DOHH2 (cell line): Measurements from ENCODE around the gene RARG.

ENCODE experiments used
- H3F3A ChIP-seq: fragments of 200-600 bp; sonication (generic), shearing (Covaris generic); 2 replicates; pipeline ENCODE4 v1.6.0; 2016; ENCODE audit warnings: antibody characterized with exemption, mild to moderate bottlenecking; ENCODE audit not compliant: control insufficient read depth, insufficient read depth
- H3K27ac ChIP-seq: fragments of 200-600 bp; sonication (generic); 2 replicates; pipeline ENCODE4 v1.5.1; 2014; ENCODE audit warnings: low read depth, mild to moderate bottlenecking, low read length, moderate library complexity
- H3K27me3 ChIP-seq: fragments of 200-600 bp; sonication (generic); 2 replicates; pipeline ENCODE4 v1.6.1; 2014; ENCODE audit warnings: mild to moderate bottlenecking, low read length, mixed read lengths; ENCODE audit not compliant: control insufficient read depth
- H3K36me3 ChIP-seq: fragments of 200-600 bp; sonication (generic); 2 replicates; pipeline ENCODE4 v1.6.1; 2014; ENCODE audit warnings: mild to moderate bottlenecking, low read length, moderate library complexity, mixed read lengths; ENCODE audit not compliant: control insufficient read depth
- H3K4me1 ChIP-seq: fragments of 200-600 bp; sonication (generic); 2 replicates; pipeline ENCODE4 v1.6.1; 2014; ENCODE audit warnings: mild to moderate bottlenecking, low read length, mixed read lengths; ENCODE audit not compliant: control insufficient read depth
- H3K4me2 ChIP-seq: fragments of 200-600 bp; sonication (generic); 2 replicates; pipeline ENCODE4 v1.6.0; 2014; ENCODE audit warnings: mild to moderate bottlenecking, low read length, moderate library complexity
- H3K4me3 ChIP-seq: fragments of 200-600 bp; sonication (generic); 2 replicates; pipeline ENCODE4 v1.5.1; 2014; ENCODE audit warnings: mild to moderate bottlenecking, low read length, mixed read lengths
- H3K79me2 ChIP-seq: fragments of 200-600 bp; sonication (generic); 2 replicates; pipeline ENCODE4 v1.6.1; 2014; ENCODE audit warnings: mild to moderate bottlenecking, low read length, mixed read lengths; ENCODE audit not compliant: control insufficient read depth
- H3K9me2 ChIP-seq: fragments of 200-600 bp; sonication (generic); replicated peaks from 2 replicates; pipeline ENCODE4 v1.6.1; 2014; ENCODE audit warnings: mild to moderate bottlenecking, low read length, mixed read lengths; ENCODE audit not compliant: control insufficient read depth
- H3K9me3 ChIP-seq: fragments of 200-600 bp; sonication (generic); 2 replicates; pipeline ENCODE4 v1.6.1; 2014; ENCODE audit warnings: antibody characterized with exemption, low read length, mixed read lengths; ENCODE audit not compliant: control insufficient read depth, insufficient read depth
- H4K20me1 ChIP-seq: fragments of 200-600 bp; sonication (generic); 2 replicates; pipeline ENCODE4 v1.6.0; 2014; ENCODE audit warnings: low read depth, mild to moderate bottlenecking, antibody characterized with exemption, low read length, moderate library complexity; ENCODE audit not compliant: control insufficient read depth, insufficient read depth
- CTCF ChIP-seq: fragments of 200-600 bp; sonication (generic); IDR thresholded peaks from one replicate; pipeline ENCODE4 v1.5.1; 2014; ENCODE audit warnings: antibody characterized with exemption, mild to moderate bottlenecking, low read depth, low read length; ENCODE audit not compliant: poor library complexity, severe bottlenecking
- EZH2phosphoT487 ChIP-seq: fragments of 200-600 bp; sonication (generic); IDR thresholded peaks from 2 replicates; pipeline ENCODE4 v1.6.1; 2017; ENCODE audit warnings: borderline replicate concordance, mild to moderate bottlenecking, antibody characterized with exemption, low read length, moderate library complexity, mixed read lengths

Gene RARG

GRCh38 chr12:53171725-53172329 lies 60.2 kb downstream of the RARG start:
- Histone ChIP-seq H4K20me1 (no peaks in the 10 kb centered on the region), H3K4me2 (no peak overlapping the region), H3F3A (no peaks in the 10 kb centered on the region), H3K4me3 (no peak overlapping the region), H3K9me2 (no peaks in the 10 kb centered on the region), H3K27ac (no peak overlapping the region), H3K27me3 (no peaks in the 10 kb centered on the region), H3K9me3 (no peaks in the 10 kb centered on the region), H3K79me2 (no peaks in the 10 kb centered on the region), H3K36me3 (no peaks in the 10 kb centered on the region), H3K4me1 (no peaks in the 10 kb centered on the region)
- TF ChIP-seq CTCF (no peak), EZH2phosphoT487 (no peak)

DNA sequence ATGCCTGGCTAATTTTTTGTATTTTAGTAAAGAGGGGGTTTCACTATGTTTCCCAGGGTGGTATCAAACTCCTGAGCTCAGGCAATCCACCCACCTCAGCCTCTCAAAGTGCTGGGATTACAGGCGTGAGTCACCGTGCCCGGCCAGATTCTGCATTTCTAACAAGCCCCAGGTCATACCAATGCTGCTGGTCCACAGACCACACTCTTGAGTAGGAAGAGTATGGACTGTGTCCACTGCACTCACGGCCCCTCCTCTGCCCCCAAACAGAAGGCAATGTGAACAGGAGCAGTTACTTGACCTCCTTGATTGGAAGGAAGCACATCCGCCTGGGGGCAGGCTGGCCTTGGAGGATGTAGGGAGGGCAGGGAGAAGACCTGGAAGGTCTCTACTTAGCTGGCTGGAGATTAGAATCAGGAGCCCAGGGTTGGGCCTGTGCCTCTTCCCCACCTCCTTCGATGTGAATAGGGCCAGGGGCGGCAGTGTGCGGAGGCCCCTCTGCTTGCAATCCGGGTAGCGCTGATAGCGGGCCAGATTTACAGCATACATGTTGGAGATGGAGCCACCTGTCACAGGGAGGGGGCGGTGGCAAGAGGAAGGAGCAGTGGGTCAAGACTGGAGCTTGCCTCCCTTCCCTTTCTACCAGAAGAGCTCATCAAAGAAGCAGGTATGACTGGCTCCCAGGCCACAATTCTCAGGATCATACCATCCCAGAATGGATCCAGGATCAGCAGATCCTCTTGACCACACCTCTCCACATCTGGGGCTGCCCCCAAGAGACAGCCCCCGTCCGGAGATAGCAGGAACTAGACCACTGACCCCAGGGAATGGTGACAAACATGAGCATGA lies 60.9 kb downstream of the RARG start:
- Histone ChIP-seq H3K27ac (no peak overlapping the region), H3K4me2 (no peak overlapping the region), H3K9me3 (no peaks in the 10 kb centered on the region), H3K9me2 (no peaks in the 10 kb centered on the region), H3F3A (no peaks in the 10 kb centered on the region), H3K79me2 (no peaks in the 10 kb centered on the region), H3K4me3 (no peak overlapping the region), H3K36me3 (no peaks in the 10 kb centered on the region), H4K20me1 (no peaks in the 10 kb centered on the region), H3K27me3 (no peaks in the 10 kb centered on the region), H3K4me1 (no peaks in the 10 kb centered on the region)
- TF ChIP-seq EZH2phosphoT487 (no peak), CTCF (no peak)

DNA sequence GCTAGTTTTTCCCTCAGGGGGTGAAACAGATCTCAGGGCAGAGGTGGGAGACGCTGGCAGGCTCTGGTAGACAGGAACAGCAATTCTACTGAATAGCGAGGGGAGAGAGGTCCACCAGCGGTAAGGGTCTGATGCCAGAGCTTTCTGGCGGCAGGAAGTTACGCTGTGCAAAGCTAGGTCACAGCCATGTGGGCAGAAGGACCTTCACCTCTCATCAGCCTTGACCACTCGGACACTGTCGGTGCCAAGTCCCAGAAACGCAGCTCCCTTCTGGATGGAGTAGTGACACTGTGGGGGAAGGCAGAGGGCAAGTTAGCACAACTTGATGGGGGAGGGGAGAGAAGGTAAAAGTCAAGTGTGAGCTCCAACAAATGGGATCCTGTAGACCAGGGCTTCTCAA lies 61.8 kb downstream of the RARG start:
- Histone ChIP-seq H3F3A (no peaks in the 10 kb centered on the region), H3K27me3 (no peaks in the 10 kb centered on the region), H3K4me1 (no peaks in the 10 kb centered on the region), H3K4me3 (no peak overlapping the region), H3K79me2 (no peaks in the 10 kb centered on the region), H3K36me3 (no peaks in the 10 kb centered on the region), H4K20me1 (no peaks in the 10 kb centered on the region), H3K9me3 (no peaks in the 10 kb centered on the region), H3K9me2 (no peaks in the 10 kb centered on the region), H3K4me2 (no peak overlapping the region), H3K27ac (no peak overlapping the region)
- TF ChIP-seq CTCF (no peak), EZH2phosphoT487 (no peak)
